Sigmoid colon (tissue), 4 donors: ENCODE measurements around the gene SETBP1.

Experiments used
- CTCF ChIP-seq, 4 experiments: fragments of 450-650 bp in 3 of 4; fragments of 200-600 bp in 1 of 4; IDR thresholded peaks; one replicate each; pipeline ENCODE4 v1.5.1; 2016 to 2019; ENCODE audit warnings: antibody characterized with exemption in 4 of 4, mild to moderate bottlenecking in 3 of 4, moderate library complexity in 2 of 4
- EP300 ChIP-seq, 4 donors: sonication (generic); formaldehyde crosslinking; IDR thresholded peaks; one replicate each; pipeline ENCODE4 v1.6.1; 2017; ENCODE audit warnings: antibody characterized with exemption in 4 of 4
- POLR2A ChIP-seq, 2 donors: fragments of 450-650 bp; IDR thresholded peaks; one replicate each; pipeline ENCODE4 v1.6.1; 2016; ENCODE audit warnings: antibody characterized with exemption in 2 of 2, mild to moderate bottlenecking in 2 of 2, moderate library complexity in 2 of 2
- POLR2AphosphoS5 ChIP-seq, 4 donors: sonication (generic); formaldehyde crosslinking; IDR thresholded peaks; one replicate each; pipeline ENCODE4 v1.6.1; 2017; ENCODE audit warnings: antibody characterized with exemption in 4 of 4

DNA sequence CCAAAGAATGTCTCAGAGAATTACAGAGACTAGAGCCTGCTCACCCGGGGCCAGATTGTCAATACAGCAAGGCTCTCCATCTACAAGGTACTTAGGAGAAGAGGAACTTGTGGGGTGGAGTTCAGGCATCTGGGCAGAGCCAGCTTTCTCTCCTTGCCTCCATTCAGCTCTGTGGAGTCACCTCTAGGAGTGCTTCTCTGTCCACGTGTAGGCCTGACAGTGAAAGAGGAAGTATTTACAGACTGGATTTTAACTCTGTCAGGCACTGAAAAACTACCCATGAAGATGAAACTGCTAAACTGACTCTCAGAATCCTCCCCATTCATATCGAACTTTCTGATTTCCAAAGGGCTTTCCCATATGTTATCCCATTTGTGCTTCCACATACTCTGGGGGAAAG lies 315.6 kb downstream of the SETBP1 start:
- TF ChIP-seq POLR2AphosphoS5 (IDR thresholded peaks at IDR 0.05) (no peak), CTCF (IDR thresholded peaks at IDR 0.05) (no peak), EP300 (IDR thresholded peaks at IDR 0.05) (no peak), POLR2A (IDR thresholded peaks at IDR 0.05) (no peak)
